Hematopoietic multipotent progenitor cell (in vitro differentiated cells): ENCODE results near the gene NPR1. TPM values are rescaled to one million over a fixed set of nuclear protein-coding genes. Genes with fewer than 3 reads are reported as not detected.
"Not testable (repeated sequence)": the region's sequence is repeated elsewhere in the genome, so short reads cannot be mapped to it uniquely, and the experiment has no call there.

Experiments
- DNase-seq, 3 donors: peaks; one replicate each; pipeline ENCODE4 v3.0.0-alpha.2; 2011 to 2015; ENCODE audit warnings: low read depth in 2 of 3, low spot score in 2 of 3
- total RNA-seq: library from RNA; depleted of rRNA; stranded (reverse); fragments of >200 nt; gene quantifications from one replicate; pipeline ENCODE4 v1.2.3, GENCODE V29; 2012

Gene NPR1
- 0.27 TPM for total RNA-seq

- peak in 1 of 3 donors; percentile 15 for DNase-seq
Measured at GRCh38 chr1:153678519-153679336, at the start of gene NPR1. NPR1 (plus strand) TSS chr1:153678688; CDS start chr1:153679109, 421 bp downstream.

GRCh38 chr1:153629343-153629665 lies 49.2 kb upstream of the NPR1 start:
- no peak for DNase-seq

- no peak for DNase-seq
Measured at GRCh38 chr1:153629971-153630370, 48.5 kb upstream of the NPR1 start.

GRCh38 chr1:153630384-153630783 lies 48.1 kb upstream of the NPR1 start:
- DNase-seq: no peak

- no peak for DNase-seq
Measured at GRCh38 chr1:153631047-153632022, 47.2 kb upstream of the NPR1 start.

- no peak for DNase-seq
Measured at GRCh38 chr1:153633161-153633753, 45.2 kb upstream of the NPR1 start.

- DNase-seq: peak; percentile 97 to 98 (median 98)
Measured at GRCh38 chr1:153633754-153634665, 44.5 kb upstream of the NPR1 start, which contains the start of gene CHTOP. CHTOP (plus strand) TSS chr1:153634066; CDS start chr1:153636589, 2,523 bp downstream.

- DNase-seq: no peak
Measured at GRCh38 chr1:153635872-153636271, 42.6 kb upstream of the NPR1 start.

- DNase-seq: no peak
Measured at GRCh38 chr1:153636312-153636711, 42.2 kb upstream of the NPR1 start.

GRCh38 chr1:153638261-153638660 lies 40.2 kb upstream of the NPR1 start:
- DNase-seq: no peak

GRCh38 chr1:153639280-153639679 lies 39.2 kb upstream of the NPR1 start:
- no peak for DNase-seq

GRCh38 chr1:153640213-153640612 lies 38.3 kb upstream of the NPR1 start:
- DNase-seq: not testable (repeated sequence)

- no peak for DNase-seq
Measured at GRCh38 chr1:153640861-153641260, 37.6 kb upstream of the NPR1 start.

- DNase-seq: no peak
Measured at GRCh38 chr1:153642161-153642560, 36.3 kb upstream of the NPR1 start.

- DNase-seq: no peak
Measured at GRCh38 chr1:153643100-153643499, 35.4 kb upstream of the NPR1 start.

GRCh38 chr1:153643816-153644215 lies 34.7 kb upstream of the NPR1 start:
- no peak for DNase-seq

- no peak for DNase-seq
Measured at GRCh38 chr1:153646672-153647345, 31.7 kb upstream of the NPR1 start.

GRCh38 chr1:153647346-153647714 lies 31.2 kb upstream of the NPR1 start:
- no peak for DNase-seq

- DNase-seq: no peak
Measured at GRCh38 chr1:153648000-153648643, 30.4 kb upstream of the NPR1 start.
